Esophagus squamous epithelium (tissue), 5 donors: ENCODE data around the gene MMAA. TPM values are rescaled to one million over a fixed set of nuclear protein-coding genes. Genes with fewer than 3 reads are reported as not detected.
"Not testable (repeated sequence)": the region's sequence is repeated elsewhere in the genome, so short reads cannot be mapped to it uniquely, and the experiment has no call there.

ENCODE experiments used
- DNase-seq: peaks from one replicate; lab custom pipeline; 2025; lab: John Stamatoyannopoulos, UW
- H3K27ac ChIP-seq, 4 donors: fragments of 200-600 bp; sonication (generic); one replicate each; pipeline ENCODE4 v1.5.1; 2016 to 2019; ENCODE audit warnings: mild to moderate bottlenecking in 1 of 4
- H3K27me3 ChIP-seq, 4 donors: fragments of 200-600 bp; sonication (generic); 1 replicate in 3 of 4; 2 replicates in 1 of 4; pipeline versions ENCODE4 v1.5.1 to v1.6.0; 2017 to 2021; ENCODE audit warnings: antibody characterized with exemption in 1 of 4
- H3K36me3 ChIP-seq, 3 donors: fragments of 200-600 bp; sonication (generic); one replicate each; pipeline ENCODE4 v1.5.1; 2016 to 2019
- H3K4me1 ChIP-seq, 3 donors: fragments of 200-600 bp; sonication (generic); one replicate each; pipeline ENCODE4 v1.5.1; 2017 to 2019
- H3K4me3 ChIP-seq, 4 donors: fragments of 200-600 bp; sonication (generic); 1 replicate in 3 of 4; 2 replicates in 1 of 4; pipeline ENCODE4 v1.5.1; 2016 to 2019; ENCODE audit warnings: mild to moderate bottlenecking in 2 of 4, moderate library complexity in 1 of 4
- H3K9me3 ChIP-seq, 3 donors: fragments of 200-600 bp; sonication (generic); one replicate each; pipeline ENCODE4 v1.5.1; 2016 to 2019
- CTCF ChIP-seq, 6 experiments: fragments of 450-650 bp in 4 of 6; fragments of 200-600 bp in 2 of 6; sonication (generic) in 2 of 6; IDR thresholded peaks; one replicate each; pipeline ENCODE4 v1.5.1; 2016 to 2019; ENCODE audit warnings: antibody characterized with exemption in 6 of 6, mild to moderate bottlenecking in 4 of 6, moderate library complexity in 4 of 6
- POLR2A ChIP-seq, 4 donors: fragments of 450-650 bp; IDR thresholded peaks; one replicate each; pipeline ENCODE4 v1.6.1; 2017; ENCODE audit warnings: antibody characterized with exemption in 4 of 4, mild to moderate bottlenecking in 4 of 4, moderate library complexity in 3 of 4
- WGBS, 2 donors: methylation state at CpG; one replicate each; pipeline ENCODE4 v1.1.5; 2018; 5-methylcytosine and 5-hydroxymethylcytosine counted together
- intact Hi-C: fragments of 100-400 bp; cut with DNase I; formaldehyde crosslinking; loops from one replicate; pipeline ENCODE4 v1.15.0; 2022
- total RNA-seq, 4 donors: library from RNA; depleted of rRNA; stranded (reverse); fragments of >200 nt; gene quantifications; one replicate each; pipeline ENCODE4 v1.1.0, GENCODE V29; 2016
- donor health status: DM: yes; HTN: yes; CAD: no.

MMAA gene
- total RNA-seq, 4 donors from 2014 or later, result 2.2 to 7.9 (median 6.2) TPM

GRCh38 chr4:145681518-145681917, 62.3 kb downstream of the MMAA start:
- H3K4me1 ChIP-seq, result peaks cover 0 to 17% (median 7%) of the 10 kb centered on the region in 3 donors
- TF ChIP-seq CTCF (IDR thresholded peaks at IDR 0.05) (no peak), POLR2A (IDR thresholded peaks at IDR 0.05) (no peak)
- H3K9me3 ChIP-seq, result no peaks in the 10 kb centered on the region
- intact Hi-C loops, result no loop called here
- no peak overlapping the region for H3K27ac ChIP-seq
- no peak overlapping the region for H3K4me3 ChIP-seq
- no peaks in the 10 kb centered on the region for H3K27me3 ChIP-seq
- H3K36me3 ChIP-seq, result no peaks in the 10 kb centered on the region
- no peak for DNase-seq

- intact Hi-C loops, result no loop called here
- TF ChIP-seq CTCF (IDR thresholded peaks at IDR 0.05) (no peak), POLR2A (IDR thresholded peaks at IDR 0.05) (no peak)
- DNase-seq, result no peak
- H3K4me1 ChIP-seq, result peaks cover 0 to 17% (median 7%) of the 10 kb centered on the region in 3 donors
- H3K9me3 ChIP-seq, result no peaks in the 10 kb centered on the region
- no peaks in the 10 kb centered on the region for H3K27me3 ChIP-seq
- no peak overlapping the region for H3K4me3 ChIP-seq
- H3K36me3 ChIP-seq, result no peaks in the 10 kb centered on the region
- WGBS, 2 donors, result 65 to 75% methylated on average over 1 of the region's 1 CpG
- H3K27ac ChIP-seq, result no peak overlapping the region
Observed at GRCh38 chr4:145681956-145682355, 62.8 kb downstream of the MMAA start.

GRCh38 chr4:145686991-145687390, 67.8 kb downstream of the MMAA start:
- no peaks in the 10 kb centered on the region for H3K27me3 ChIP-seq
- H3K4me3 ChIP-seq, result no peak overlapping the region
- TF ChIP-seq POLR2A (IDR thresholded peaks at IDR 0.05) (no peak), CTCF (IDR thresholded peaks at IDR 0.05) (no peak)
- no peak overlapping the region for H3K27ac ChIP-seq
- no peaks in the 10 kb centered on the region for H3K36me3 ChIP-seq
- H3K9me3 ChIP-seq, result no peaks in the 10 kb centered on the region
- H3K4me1 ChIP-seq, result no peaks in the 10 kb centered on the region
- no peak for DNase-seq
- 55 to 68% methylated on average over 1 to 2 of the region's 2 CpGs for WGBS, 2 donors
- intact Hi-C loops, result no loop called here

GRCh38 chr4:145690610-145691009, 71.4 kb downstream of the MMAA start:
- WGBS, 2 donors, result 68 to 80% methylated on average over 2 to 3 of the region's 3 CpGs
- H3K27me3 ChIP-seq, result no peaks in the 10 kb centered on the region
- H3K4me1 ChIP-seq, result no peaks in the 10 kb centered on the region
- no peaks in the 10 kb centered on the region for H3K9me3 ChIP-seq
- H3K36me3 ChIP-seq, result no peaks in the 10 kb centered on the region
- intact Hi-C loops, result no loop called here
- no peak for DNase-seq
- no peak overlapping the region for H3K27ac ChIP-seq
- TF ChIP-seq CTCF (IDR thresholded peaks at IDR 0.05), result no peak
- TF ChIP-seq POLR2A (IDR thresholded peaks at IDR 0.05), result no peak
- no peak overlapping the region for H3K4me3 ChIP-seq

- H3K4me3 ChIP-seq, H3K27ac ChIP-seq, H3K36me3 ChIP-seq, H3K27me3 ChIP-seq, DNase-seq, intact Hi-C loops, H3K4me1 ChIP-seq, H3K9me3 ChIP-seq: not testable (repeated sequence)
- WGBS, 2 donors, result 82 to 87% methylated on average over 2 of the region's 2 CpGs
Observed at GRCh38 chr4:145691416-145691815, 72.2 kb downstream of the MMAA start.

GRCh38 chr4:145694929-145695328, 75.7 kb downstream of the MMAA start:
- no peaks in the 10 kb centered on the region for H3K27me3 ChIP-seq
- TF ChIP-seq POLR2A (IDR thresholded peaks at IDR 0.05), result no peak
- TF ChIP-seq CTCF (IDR thresholded peaks at IDR 0.05), result no peak
- no peak overlapping the region for H3K27ac ChIP-seq
- no peaks in the 10 kb centered on the region for H3K4me1 ChIP-seq
- H3K9me3 ChIP-seq, result no peaks in the 10 kb centered on the region
- no peaks in the 10 kb centered on the region for H3K36me3 ChIP-seq
- DNase-seq, result no peak
- 27% methylated on average over 2 of the region's 2 CpGs for WGBS, 2 donors
- H3K4me3 ChIP-seq, result no peak overlapping the region
- intact Hi-C loops, result no loop called here
